ENCODE measurements around the gene MPPED1. TPM values are rescaled to one million over a fixed set of nuclear protein-coding genes. Genes with fewer than 3 reads are reported as not detected.

Gene MPPED1
- total RNA-seq, 1 experiment from 2014 or later = not detected

- Histone ChIP-seq H3K9me2 (ENCODE audit: insufficient read depth) (no peaks in the 10 kb centered on the region), H3K4me2 (no peak overlapping the region), H3K9me3 (ENCODE audit: insufficient read depth, low read depth) (no peaks in the 10 kb centered on the region), H3K27me3 (ENCODE audit: insufficient read depth, low read depth) (peaks cover 99% of the 10 kb centered on the region), H3K4me3 (no peak overlapping the region), H3K36me3 (ENCODE audit: low read depth) (no peaks in the 10 kb centered on the region), H3K4me1 (replicated peaks; ENCODE audit: insufficient read depth) (no peaks in the 10 kb centered on the region), H3K79me2 (ENCODE audit: low read depth) (no peaks in the 10 kb centered on the region), H2AFZ (no peak overlapping the region), H3K27ac (no peak overlapping the region), H3F3A (ENCODE audit: insufficient read depth, low read depth) (no peaks in the 10 kb centered on the region), H4K20me1 (ENCODE audit: insufficient read depth) (no peaks in the 10 kb centered on the region)
- no peak for DNase-seq
- ChIA-PET POLR2A (ENCODE audit: unreplicated experiment) (no interaction called here), CTCF (no interaction called here)
- intact Hi-C loops (cut with micrococcal nuclease; ENCODE audit: unreplicated experiment) = no loop called here
- no peak for TF ChIP-seq CTCF (conservative IDR thresholded peaks at IDR 0.05)
- TF ChIP-seq EZH2 (IDR thresholded peaks at IDR 0.05; ENCODE audit: low read depth) = no peak
- no TSS peak for BruUV-seq (replicated peaks)
Measured at GRCh38 chr22:43397766-43398165, 14.0 kb upstream of the MPPED1 start.

GRCh38 chr22:43398246-43398645 is 13.6 kb upstream of the MPPED1 start:
- H3K4me2 ChIP-seq = no peak overlapping the region
- ChIA-PET POLR2A (ENCODE audit: unreplicated experiment) (no interaction called here), CTCF (no interaction called here)
- H4K20me1 ChIP-seq (ENCODE audit: insufficient read depth) = no peaks in the 10 kb centered on the region
- H3K4me3 ChIP-seq = no peak overlapping the region
- TF ChIP-seq CTCF (conservative IDR thresholded peaks at IDR 0.05) (no peak), EZH2 (IDR thresholded peaks at IDR 0.05; ENCODE audit: low read depth) (no peak)
- H3K27ac ChIP-seq = no peak overlapping the region
- H3K79me2 ChIP-seq (ENCODE audit: low read depth) = no peaks in the 10 kb centered on the region
- no peaks in the 10 kb centered on the region for H3K9me2 ChIP-seq (ENCODE audit: insufficient read depth)
- peaks cover 99% of the 10 kb centered on the region for H3K27me3 ChIP-seq (ENCODE audit: insufficient read depth, low read depth)
- BruUV-seq (replicated peaks) = no TSS peak
- no peaks in the 10 kb centered on the region for H3K9me3 ChIP-seq (ENCODE audit: insufficient read depth, low read depth)
- H3K4me1 ChIP-seq (replicated peaks; ENCODE audit: insufficient read depth) = no peaks in the 10 kb centered on the region
- H3K36me3 ChIP-seq (ENCODE audit: low read depth) = no peaks in the 10 kb centered on the region
- no peak overlapping the region for H2AFZ ChIP-seq
- no peaks in the 10 kb centered on the region for H3F3A ChIP-seq (ENCODE audit: insufficient read depth, low read depth)
- DNase-seq = no peak
- intact Hi-C loops (cut with micrococcal nuclease; ENCODE audit: unreplicated experiment) = no loop called here

GRCh38 chr22:43398910-43399309 is 12.9 kb upstream of the MPPED1 start:
- ChIA-PET POLR2A (ENCODE audit: unreplicated experiment) (no interaction called here), CTCF (no interaction called here)
- Histone ChIP-seq H3K4me3 (no peak overlapping the region), H3K4me2 (no peak overlapping the region), H3K9me2 (ENCODE audit: insufficient read depth) (no peaks in the 10 kb centered on the region), H4K20me1 (ENCODE audit: insufficient read depth) (no peaks in the 10 kb centered on the region), H3K9me3 (ENCODE audit: insufficient read depth, low read depth) (no peaks in the 10 kb centered on the region), H3K27me3 (ENCODE audit: insufficient read depth, low read depth) (peaks cover 98% of the 10 kb centered on the region), H2AFZ (no peak overlapping the region), H3K27ac (no peak overlapping the region), H3K36me3 (ENCODE audit: low read depth) (no peaks in the 10 kb centered on the region), H3K79me2 (ENCODE audit: low read depth) (no peaks in the 10 kb centered on the region), H3F3A (ENCODE audit: insufficient read depth, low read depth) (no peaks in the 10 kb centered on the region), H3K4me1 (replicated peaks; ENCODE audit: insufficient read depth) (no peaks in the 10 kb centered on the region)
- TF ChIP-seq EZH2 (IDR thresholded peaks at IDR 0.05; ENCODE audit: low read depth) = no peak
- TF ChIP-seq CTCF (conservative IDR thresholded peaks at IDR 0.05) = no peak
- BruUV-seq (replicated peaks) = no TSS peak
- intact Hi-C loops (cut with micrococcal nuclease; ENCODE audit: unreplicated experiment) = no loop called here
- no peak for DNase-seq
